Fibroblast of lung (primary cell): ENCODE data around the gene CDCA4. TPM values are rescaled to one million over a fixed set of nuclear protein-coding genes. Genes with fewer than 3 reads are reported as not detected.

Experiments used
- DNase-seq, 2 donors: peaks; one replicate each; pipeline versions ENCODE4 v3.0.0 to v3.0.0-alpha.2; 2010; ENCODE audit warnings: low read depth in 2 of 2
- H2AFZ ChIP-seq: 2 replicates; pipeline ENCODE4 v1.5.1; 2012; ENCODE audit warnings: low read length, control low read depth, inconsistent platforms
- H3K27ac ChIP-seq: 2 replicates; pipeline ENCODE4 v1.5.1; 2011; ENCODE audit warnings: low read length, control low read depth; ENCODE audit not compliant: insufficient read depth
- H3K27me3 ChIP-seq: 2 replicates; pipeline ENCODE4 v1.5.1; 2011; ENCODE audit warnings: mild to moderate bottlenecking, low read length; ENCODE audit not compliant: control insufficient read depth, insufficient read depth
- H3K36me3 ChIP-seq: 2 replicates; pipeline ENCODE4 v1.5.1; 2011; ENCODE audit warnings: low read length; ENCODE audit not compliant: control insufficient read depth, insufficient read depth
- H3K4me1 ChIP-seq: 2 replicates; pipeline ENCODE4 v1.5.1; 2011; ENCODE audit warnings: low read length; ENCODE audit not compliant: control insufficient read depth, insufficient read depth; ENCODE audit errors: extremely low read depth
- H3K4me2 ChIP-seq: 2 replicates; pipeline ENCODE4 v1.5.1; 2011; ENCODE audit warnings: low read length, control low read depth; ENCODE audit not compliant: insufficient read depth; ENCODE audit errors: extremely low read depth
- H3K4me3 ChIP-seq, 4 experiments: fragments of 200-600 bp in 1 of 4; sonication (generic) in 1 of 4; replicated peaks in 1 of 4; 2 replicates each; pipeline ENCODE4 v1.5.1; 2011 to 2016; ENCODE audit warnings: low read length in 4 of 4, low read depth in 3 of 4, mild to moderate bottlenecking in 3 of 4, control low read depth in 2 of 4, inconsistent platforms in 1 of 4, mixed read lengths in 1 of 4; ENCODE audit not compliant: insufficient read depth in 1 of 4; ENCODE audit errors: control extremely low read depth in 1 of 4
- H3K79me2 ChIP-seq: 2 replicates; pipeline ENCODE4 v1.5.1; 2012; ENCODE audit warnings: mild to moderate bottlenecking, low read length, inconsistent platforms; ENCODE audit not compliant: control insufficient read depth, insufficient read depth
- H3K9ac ChIP-seq: 2 replicates; pipeline ENCODE4 v1.5.1; 2011; ENCODE audit warnings: mild to moderate bottlenecking, low read length, control low read depth; ENCODE audit not compliant: insufficient read depth
- H3K9me3 ChIP-seq: 2 replicates; pipeline ENCODE4 v1.5.1; 2012; ENCODE audit warnings: low read depth, low read length; ENCODE audit not compliant: control insufficient read depth, insufficient read depth
- H4K20me1 ChIP-seq: 2 replicates; pipeline ENCODE4 v1.5.1; 2011; ENCODE audit warnings: low read length; ENCODE audit not compliant: control insufficient read depth, insufficient read depth; ENCODE audit errors: extremely low read depth
- EZH2 ChIP-seq: IDR thresholded peaks from 2 replicates; pipeline ENCODE4 v1.5.1; 2012; ENCODE audit warnings: low read length, control low read depth, mild to moderate bottlenecking; ENCODE audit errors: missing control alignments
- polyA plus RNA-seq, 2 donors: library from polyadenylated mRNA; depleted of rRNA in 1 of 2; stranded (reverse) in 1 of 2; unstranded in 1 of 2; fragments of >200 nt; gene quantifications; 2 replicates each; pipeline ENCODE4 v1.2.1, GENCODE V29; 2011 to 2012; ENCODE audit warnings: missing spikeins in 1 of 2
- total RNA-seq: library from RNA; depleted of rRNA; stranded (reverse); fragments of >200 nt; gene quantifications from 2 replicates; pipeline ENCODE4 v1.2.1, GENCODE V29; 2014
- TF ChIP-seq, protein P1 (sequence below), 2 donors: IDR thresholded peaks in 1 of 2; conservative IDR thresholded peaks in 1 of 2; 1 replicate in 1 of 2; 2 replicates in 1 of 2; pipeline ENCODE4 v1.5.1; 2011 to 2012; ENCODE audit warnings: low read length in 2 of 2, control low read depth in 1 of 2, inconsistent platforms in 1 of 2, low read depth in 1 of 2, mild to moderate bottlenecking in 1 of 2

The CDCA4 gene
- total and polyA plus RNA-seq, 2 donors (not counting 1 experiment from before 2014, with no cell fraction given): 7.9 to 8.0 TPM

DNA sequence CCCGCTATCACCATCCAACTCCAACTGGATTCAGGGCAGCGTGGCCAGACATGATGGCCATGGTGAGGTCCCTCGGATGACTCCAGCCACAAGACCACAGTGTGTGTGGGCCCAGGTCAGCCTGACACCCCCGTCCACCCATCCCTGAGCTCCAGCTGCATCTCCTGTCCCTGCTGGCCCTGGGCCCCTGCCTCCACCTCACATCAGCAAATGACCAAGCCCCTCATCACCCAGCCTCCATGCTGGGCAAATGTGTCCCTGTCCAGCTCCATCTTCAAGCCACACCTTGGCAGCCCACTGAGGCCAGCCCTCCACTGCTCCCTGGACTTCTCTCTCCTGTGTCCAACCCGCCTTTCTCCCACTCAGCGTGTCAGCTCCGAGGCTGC is 41.2 kb upstream of the CDCA4 start:
- no peaks in the 10 kb centered on the region for H3K36me3 ChIP-seq
- no peak overlapping the region for H3K4me3 ChIP-seq
- no peak for DNase-seq
- no peak overlapping the region for H3K27ac ChIP-seq
- no peaks in the 10 kb centered on the region for H3K4me1 ChIP-seq
- no peak overlapping the region for H3K4me2 ChIP-seq
- peaks cover 5% of the 10 kb centered on the region for H3K27me3 ChIP-seq
- no peaks in the 10 kb centered on the region for H3K79me2 ChIP-seq
- no peak for TF ChIP-seq EZH2
- TF ChIP-seq, protein P1, sequence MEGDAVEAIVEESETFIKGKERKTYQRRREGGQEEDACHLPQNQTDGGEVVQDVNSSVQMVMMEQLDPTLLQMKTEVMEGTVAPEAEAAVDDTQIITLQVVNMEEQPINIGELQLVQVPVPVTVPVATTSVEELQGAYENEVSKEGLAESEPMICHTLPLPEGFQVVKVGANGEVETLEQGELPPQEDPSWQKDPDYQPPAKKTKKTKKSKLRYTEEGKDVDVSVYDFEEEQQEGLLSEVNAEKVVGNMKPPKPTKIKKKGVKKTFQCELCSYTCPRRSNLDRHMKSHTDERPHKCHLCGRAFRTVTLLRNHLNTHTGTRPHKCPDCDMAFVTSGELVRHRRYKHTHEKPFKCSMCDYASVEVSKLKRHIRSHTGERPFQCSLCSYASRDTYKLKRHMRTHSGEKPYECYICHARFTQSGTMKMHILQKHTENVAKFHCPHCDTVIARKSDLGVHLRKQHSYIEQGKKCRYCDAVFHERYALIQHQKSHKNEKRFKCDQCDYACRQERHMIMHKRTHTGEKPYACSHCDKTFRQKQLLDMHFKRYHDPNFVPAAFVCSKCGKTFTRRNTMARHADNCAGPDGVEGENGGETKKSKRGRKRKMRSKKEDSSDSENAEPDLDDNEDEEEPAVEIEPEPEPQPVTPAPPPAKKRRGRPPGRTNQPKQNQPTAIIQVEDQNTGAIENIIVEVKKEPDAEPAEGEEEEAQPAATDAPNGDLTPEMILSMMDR (conservative IDR thresholded peaks at IDR 0.05 in 1 of 2, IDR thresholded peaks at IDR 0.05 in 1 of 2; ENCODE audit: low read depth in 1 of 2, low read length in 2 of 2): no peak
- no peak overlapping the region for H3K9ac ChIP-seq
- no peaks in the 10 kb centered on the region for H3K9me3 ChIP-seq
- H4K20me1 ChIP-seq: no peaks in the 10 kb centered on the region
- no peak overlapping the region for H2AFZ ChIP-seq

DNA sequence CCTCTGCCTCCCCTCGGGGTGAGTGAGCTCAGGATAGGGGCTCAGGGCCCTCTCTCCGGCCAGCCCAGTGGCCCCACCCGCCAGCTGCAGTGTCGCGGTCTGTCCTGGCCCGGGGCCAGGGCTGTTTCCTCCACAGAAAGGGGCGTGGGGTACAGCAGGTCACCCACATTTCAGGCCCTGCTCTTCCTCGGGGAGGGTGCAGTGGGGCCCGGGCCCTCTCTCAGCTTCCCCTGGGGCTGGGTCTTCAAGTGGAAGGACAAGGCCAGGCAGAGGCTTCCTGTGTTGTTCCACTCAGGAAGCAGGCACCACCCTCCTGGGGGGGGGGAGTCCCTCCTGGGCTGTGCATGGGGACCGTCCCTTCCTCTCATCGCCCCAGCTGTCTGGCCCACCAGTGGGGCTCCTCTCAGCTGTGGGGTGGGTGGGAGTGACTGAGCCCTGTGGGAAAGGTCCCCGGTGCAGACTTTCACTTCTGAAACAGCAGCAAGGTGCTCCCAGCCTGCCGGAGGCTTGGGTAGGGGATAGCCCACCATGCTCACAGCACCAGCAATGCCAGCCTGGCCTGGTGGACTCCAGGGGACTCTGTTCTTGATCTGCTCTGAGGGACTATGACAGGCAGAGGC is 40.7 kb upstream of the CDCA4 start:
- Histone ChIP-seq H3K9me3 (no peaks in the 10 kb centered on the region), H3K4me3 (no peak overlapping the region), H3K9ac (no peak overlapping the region), H3K27me3 (peaks cover 5% of the 10 kb centered on the region), H2AFZ (no peak overlapping the region), H3K4me1 (no peaks in the 10 kb centered on the region), H3K36me3 (no peaks in the 10 kb centered on the region), H3K4me2 (no peak overlapping the region), H3K79me2 (no peaks in the 10 kb centered on the region), H3K27ac (no peak overlapping the region), H4K20me1 (no peaks in the 10 kb centered on the region)
- DNase-seq: no peak
- TF ChIP-seq, protein P1 (conservative IDR thresholded peaks at IDR 0.05 in 1 of 2, IDR thresholded peaks at IDR 0.05 in 1 of 2; ENCODE audit: low read depth in 1 of 2, low read length in 2 of 2): no peak

DNA sequence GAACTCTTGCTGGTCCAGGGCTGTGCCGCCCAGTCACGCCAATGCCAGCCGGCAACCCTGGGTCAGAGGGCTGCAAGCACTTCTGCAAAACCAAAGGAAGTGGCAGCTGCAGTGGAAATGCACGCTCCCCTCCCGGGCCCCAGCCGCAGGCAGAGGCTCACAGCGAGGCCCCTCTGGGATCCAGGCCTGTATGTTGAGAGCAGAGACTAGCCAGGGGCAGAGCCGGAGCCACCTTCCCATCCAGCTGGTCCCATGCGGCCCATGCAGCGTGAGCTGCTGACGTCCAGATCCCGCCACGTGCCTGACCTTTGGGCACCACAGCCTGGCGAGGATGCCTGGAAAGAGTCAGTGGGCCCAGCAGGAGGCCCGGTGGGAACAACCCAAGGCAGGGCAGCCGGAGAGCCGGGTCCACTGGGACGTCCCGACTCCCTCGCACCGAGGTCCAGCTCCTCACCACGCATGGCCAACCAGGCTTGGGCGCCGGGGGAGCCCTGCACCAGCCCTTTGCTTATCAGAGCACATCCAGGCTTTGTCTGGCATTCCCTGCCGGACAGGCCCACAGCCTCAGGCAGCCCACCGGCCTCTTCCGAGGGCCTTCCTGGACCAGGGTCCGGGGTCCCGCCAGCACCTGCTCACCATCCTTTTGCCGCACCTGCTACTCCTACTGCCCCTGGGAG is 40.0 kb upstream of the CDCA4 start:
- Histone ChIP-seq H3K27ac (no peak overlapping the region), H3K79me2 (no peaks in the 10 kb centered on the region), H2AFZ (no peak overlapping the region), H3K27me3 (peaks cover 9% of the 10 kb centered on the region), H3K4me3 (no peak overlapping the region), H3K9ac (no peak overlapping the region), H4K20me1 (no peaks in the 10 kb centered on the region), H3K4me1 (no peaks in the 10 kb centered on the region), H3K4me2 (no peak overlapping the region), H3K9me3 (no peaks in the 10 kb centered on the region), H3K36me3 (no peaks in the 10 kb centered on the region)
- no peak for DNase-seq
- TF ChIP-seq, protein P1 (conservative IDR thresholded peaks at IDR 0.05 in 1 of 2, IDR thresholded peaks at IDR 0.05 in 1 of 2; ENCODE audit: low read depth in 1 of 2, low read length in 2 of 2): no peak
- no peak for TF ChIP-seq EZH2
